Common myeloid progenitor, CD34-positive (primary cell): ENCODE results near the gene MESD.

Source experiments
- CTCF ChIA-PET: fragments of 350-600 bp; sonication (Branson Sonifier 250); formaldehyde crosslinking; loops from one replicate; lab custom pipeline; 2021; ENCODE audit warnings: antibody characterized with exemption; lab: Charles Lee
- POLR2A ChIA-PET: fragments of 350-600 bp; sonication (Branson Sonifier 250); formaldehyde crosslinking; loops from one replicate; lab custom pipeline; 2021; ENCODE audit warnings: antibody characterized with exemption; lab: Charles Lee
- DNase-seq, 3 donors: peaks; one replicate each; pipeline versions ENCODE4 v3.0.0 to v3.0.0-alpha.2; 2013
- H3K27ac ChIP-seq, 2 experiments: 1 replicate in 1 of 2; 2 replicates in 1 of 2; pipeline ENCODE4 v1.7.0; 2013; ENCODE audit warnings: inconsistent platforms in 2 of 2, low read length in 2 of 2, mild to moderate bottlenecking in 2 of 2, low read depth in 1 of 2, moderate library complexity in 1 of 2; ENCODE audit not compliant: severe bottlenecking in 2 of 2, insufficient read depth in 1 of 2, poor library complexity in 1 of 2
- H3K27me3 ChIP-seq, 5 experiments: replicated peaks in 2 of 5; 1 replicate in 3 of 5; 2 replicates in 2 of 5; pipeline versions ENCODE4 v1.6.1 to v1.7.0; 2013; ENCODE audit warnings: low read length in 4 of 5, mild to moderate bottlenecking in 2 of 5, moderate library complexity in 2 of 5, inconsistent platforms in 1 of 5; ENCODE audit not compliant: insufficient read depth in 5 of 5, control insufficient read depth in 4 of 5
- H3K36me3 ChIP-seq, 4 experiments: 1 replicate in 2 of 4; 2 replicates in 2 of 4; pipeline versions ENCODE4 v1.6.1 to v1.7.0; 2013; ENCODE audit warnings: low read length in 3 of 4, control low read depth in 1 of 4, mild to moderate bottlenecking in 1 of 4; ENCODE audit not compliant: control insufficient read depth in 4 of 4, insufficient read depth in 4 of 4
- H3K4me1 ChIP-seq, 4 experiments: 1 replicate in 3 of 4; 2 replicates in 1 of 4; pipeline versions ENCODE4 v1.6.1 to v1.7.1; 2013; ENCODE audit warnings: low read length in 3 of 4, mild to moderate bottlenecking in 3 of 4, control low read depth in 1 of 4, inconsistent platforms in 1 of 4, moderate library complexity in 1 of 4; ENCODE audit not compliant: control insufficient read depth in 4 of 4, insufficient read depth in 4 of 4; ENCODE audit errors: control extremely low read depth in 1 of 4
- H3K4me3 ChIP-seq, 7 experiments: 1 replicate in 4 of 7; 2 replicates in 3 of 7; pipeline versions ENCODE4 v1.5.1 to v1.7.0; 2013; ENCODE audit warnings: mild to moderate bottlenecking in 7 of 7, low read length in 6 of 7, moderate library complexity in 6 of 7, inconsistent platforms in 2 of 7, low read depth in 2 of 7, control low read depth in 1 of 7; ENCODE audit not compliant: insufficient read depth in 4 of 7, control insufficient read depth in 1 of 7; ENCODE audit errors: extremely low read depth in 1 of 7
- H3K9me3 ChIP-seq, 5 experiments: 1 replicate in 4 of 5; 2 replicates in 1 of 5; pipeline versions ENCODE4 v1.6.1 to v1.7.1; 2013; ENCODE audit warnings: low read length in 4 of 5, mild to moderate bottlenecking in 2 of 5, inconsistent platforms in 1 of 5, low read depth in 1 of 5, moderate library complexity in 1 of 5; ENCODE audit not compliant: control insufficient read depth in 4 of 5, insufficient read depth in 2 of 5; ENCODE audit errors: control extremely low read depth in 1 of 5
- WGBS: methylation state at CpG from one replicate; pipeline ENCODE4 v1.1.5; 2013; ENCODE audit not compliant: insufficient coverage; 5-methylcytosine and 5-hydroxymethylcytosine counted together

The MESD gene

DNA sequence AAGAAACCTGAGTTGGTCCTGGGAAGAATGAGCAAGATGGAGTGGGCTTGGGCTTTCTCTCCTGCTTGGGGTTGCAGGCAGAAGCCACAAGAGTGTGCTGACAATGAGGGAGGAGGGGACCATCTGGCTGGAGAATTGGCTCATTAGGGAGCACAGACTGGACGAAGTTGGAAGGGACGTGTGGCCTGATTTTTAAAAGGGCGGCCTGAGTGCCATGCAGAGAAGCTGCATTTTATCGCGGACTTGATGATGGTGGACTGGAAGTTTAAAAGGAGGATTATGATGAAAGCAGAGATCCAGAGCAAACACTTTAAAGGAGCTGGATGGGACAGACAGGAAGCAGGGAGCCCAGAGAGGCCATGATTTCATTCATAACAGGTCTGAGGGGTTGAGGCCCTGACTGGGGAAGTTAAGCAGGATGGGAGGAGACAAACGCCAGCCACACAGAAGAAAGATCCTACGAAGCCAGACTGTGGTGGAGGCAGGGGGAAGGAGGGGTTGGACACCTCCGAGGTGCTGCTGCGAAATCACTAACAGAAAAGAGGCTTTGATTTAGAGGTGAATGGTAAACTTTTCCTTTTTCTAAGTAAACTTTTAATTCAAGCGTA lies 34.8 kb upstream of the MESD start:
- peak overlapping the region in 1 of 2 experiments; percentile 36 for H3K27ac ChIP-seq
- DNase-seq, result peak in 2 of 3 donors; percentile 22 to 30
- no peak overlapping the region for H3K4me3 ChIP-seq
- no peaks in the 10 kb centered on the region for H3K27me3 ChIP-seq
- WGBS, result 78% methylated on average over 10 of the region's 10 CpGs
- POLR2A ChIA-PET, result interaction anchor here (1.1 kb wide), 1 partner anchor 15 kb away, joined by 3 read pairs; no protein-coding TSS in a partner anchor
- CTCF ChIA-PET, result interaction anchor here (1.1 to 1.6 kb wide), 2 partner anchors 11 to 12 kb away, joined by 3 read pairs; no protein-coding TSS in a partner anchor
- peaks cover 14 to 28% (median 19%) of the 10 kb centered on the region in 4 experiments for H3K4me1 ChIP-seq
- no peaks in the 10 kb centered on the region for H3K36me3 ChIP-seq
- peaks cover 0 to under 1% (median 0%) of the 10 kb centered on the region in 5 experiments for H3K9me3 ChIP-seq

DNA sequence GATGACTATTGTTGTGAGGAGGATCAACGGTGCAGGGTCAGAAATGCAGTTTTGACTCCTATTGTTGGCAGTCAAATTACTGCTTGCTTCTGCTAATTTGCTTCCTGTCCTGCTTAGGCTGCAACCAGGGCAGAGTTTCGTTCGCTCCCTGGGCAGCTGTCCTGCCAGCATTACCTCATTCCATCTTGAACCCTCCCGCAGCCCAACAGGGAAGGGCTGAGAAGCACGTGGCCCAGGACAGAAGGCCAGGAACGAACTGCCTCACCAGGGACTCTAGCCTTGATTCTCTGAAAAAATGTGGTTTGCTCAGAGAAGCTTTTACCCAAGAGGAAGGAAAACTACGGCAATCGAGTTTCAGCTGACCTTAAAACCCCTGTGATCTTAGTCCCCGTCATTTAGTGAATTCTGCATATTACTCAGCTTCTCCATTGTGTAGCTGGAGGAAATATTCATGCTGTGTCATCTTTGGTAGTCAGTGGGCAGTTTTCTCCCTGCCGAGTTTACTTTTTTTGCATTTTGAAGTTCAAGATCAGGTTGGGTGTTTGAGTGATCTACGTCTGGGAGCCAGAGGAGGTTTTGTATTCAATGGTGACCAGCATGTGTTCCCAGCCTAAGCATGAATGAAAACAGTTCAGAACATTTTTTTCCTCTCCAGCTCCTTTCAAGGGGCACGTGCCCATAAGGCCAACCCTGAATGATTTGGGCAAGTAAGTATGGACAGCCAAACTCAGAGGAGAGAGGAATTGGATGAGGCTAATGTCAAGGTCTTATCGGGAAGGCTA lies 34.1 kb upstream of the MESD start:
- Histone ChIP-seq H3K4me3 (peak overlapping the region in 3 of 7 experiments; percentile 23 to 36 (median 35)), H3K4me1 (peaks cover 14 to 27% (median 19%) of the 10 kb centered on the region in 4 experiments), H3K36me3 (no peaks in the 10 kb centered on the region), H3K27me3 (no peaks in the 10 kb centered on the region), H3K9me3 (no peaks in the 10 kb centered on the region), H3K27ac (peak overlapping the region in 1 of 2 experiments; percentile 36)
- DNase-seq, result peak; percentile 34 to 81 (median 77)
- 27% methylated on average over 9 of the region's 13 CpGs for WGBS
- POLR2A ChIA-PET, result interaction anchor here (0.6 to 1.1 kb wide), 2 partner anchors 16 to 63 kb away, joined by 3 to 4 read pairs; no protein-coding TSS in a partner anchor
- CTCF ChIA-PET, result interaction anchor here (1.1 to 1.6 kb wide), 2 partner anchors 11 to 13 kb away, joined by 3 read pairs; no protein-coding TSS in a partner anchor

DNA sequence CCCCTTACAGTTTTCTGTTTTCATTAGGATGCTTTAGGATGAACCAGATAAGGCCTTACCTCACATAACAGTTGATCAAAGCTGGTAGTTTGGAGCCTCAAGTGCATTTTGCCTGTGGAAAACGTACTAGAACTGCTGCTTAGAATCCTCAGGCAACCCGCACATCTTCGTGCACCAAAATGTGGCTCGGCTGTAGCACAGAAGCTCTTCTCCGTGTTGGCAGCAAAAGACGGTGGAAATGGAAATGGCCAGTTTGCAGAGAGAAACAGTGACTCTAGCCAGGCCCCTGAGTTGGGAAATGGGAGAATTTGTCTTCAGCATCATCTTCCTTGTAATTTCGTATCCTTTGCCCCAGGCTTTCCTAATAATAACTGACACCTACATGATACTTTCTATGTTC lies 31.7 kb upstream of the MESD start:
- no peak overlapping the region for H3K27ac ChIP-seq
- 97% methylated on average over 6 of the region's 7 CpGs for WGBS
- H3K9me3 ChIP-seq, result no peaks in the 10 kb centered on the region
- H3K27me3 ChIP-seq, result no peaks in the 10 kb centered on the region
- POLR2A ChIA-PET, result no interaction called here
- no peak for DNase-seq
- H3K4me3 ChIP-seq, result no peak overlapping the region
- peaks cover 14 to 27% (median 19%) of the 10 kb centered on the region in 4 experiments for H3K4me1 ChIP-seq
- H3K36me3 ChIP-seq, result no peaks in the 10 kb centered on the region
- CTCF ChIA-PET, result no interaction called here

DNA sequence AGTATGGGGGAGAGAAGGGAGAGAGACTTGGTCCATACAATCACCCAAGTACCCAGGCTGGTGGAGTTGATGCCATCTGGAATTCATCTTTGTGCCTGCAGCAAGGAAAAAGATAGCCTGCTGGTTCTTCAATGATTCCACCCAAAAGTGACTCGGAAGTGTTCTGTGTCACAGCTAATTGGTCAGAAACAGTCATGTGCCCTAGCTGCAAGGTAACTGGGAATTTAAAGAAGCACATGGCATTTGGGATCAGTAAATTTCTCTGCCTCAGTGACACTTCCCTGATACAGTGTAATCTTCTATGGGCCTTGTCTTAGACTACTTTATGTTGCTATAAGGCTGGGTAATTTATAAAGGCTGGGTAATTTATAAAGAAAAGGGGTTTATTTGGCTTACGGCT lies 28.6 kb upstream of the MESD start:
- POLR2A ChIA-PET, result no interaction called here
- CTCF ChIA-PET, result no interaction called here
- 100% methylated on average over 2 of the region's 2 CpGs for WGBS

DNA sequence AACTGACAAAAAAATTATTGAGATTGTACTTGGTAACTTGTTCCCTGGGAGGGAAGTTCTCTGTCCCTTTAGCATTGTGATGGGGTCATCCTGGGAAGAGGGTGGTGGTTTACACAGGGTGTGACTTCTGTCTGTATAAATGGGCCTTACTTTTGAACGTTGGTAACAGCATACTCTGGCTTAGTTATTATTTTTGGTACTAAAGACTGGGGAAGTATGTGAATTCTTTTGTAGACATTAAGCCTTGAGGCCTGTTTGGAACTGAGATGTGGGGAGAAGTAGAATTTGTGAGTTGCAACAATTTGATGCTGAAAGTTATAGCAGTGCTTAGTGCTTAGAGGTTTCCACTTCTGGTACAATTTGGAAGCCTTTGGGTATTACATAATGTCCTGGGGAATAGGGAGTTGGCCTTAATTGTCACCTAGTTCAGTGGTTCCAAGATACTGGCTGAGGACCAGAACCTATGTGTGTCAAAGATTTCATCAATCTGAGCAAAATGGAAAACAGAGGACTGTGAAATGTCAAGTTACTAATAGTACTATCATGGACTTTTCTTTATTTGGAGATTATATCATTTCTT lies 27.0 kb upstream of the MESD start:
- no peaks in the 10 kb centered on the region for H3K27me3 ChIP-seq
- H3K27ac ChIP-seq, result no peak overlapping the region
- WGBS, result 88% methylated on average over 1 of the region's 1 CpG
- no peak for DNase-seq
- H3K4me1 ChIP-seq, result peaks cover 0 to 3% (median 0%) of the 10 kb centered on the region in 4 experiments
- no peak overlapping the region for H3K4me3 ChIP-seq
- no peaks in the 10 kb centered on the region for H3K9me3 ChIP-seq
- no peaks in the 10 kb centered on the region for H3K36me3 ChIP-seq
- ChIA-PET CTCF (interaction anchor here (1.0 kb wide), 1 partner anchor 23 kb away, joined by 3 read pairs; no protein-coding TSS in a partner anchor), POLR2A (no interaction called here)

More for the DNA sequence above, 28.6 kb upstream of the MESD start:
- no peaks in the 10 kb centered on the region for H3K9me3 ChIP-seq
- no peak overlapping the region for H3K27ac ChIP-seq
- no peak overlapping the region for H3K4me3 ChIP-seq
- peaks cover 0 to 7% (median 2%) of the 10 kb centered on the region in 4 experiments for H3K4me1 ChIP-seq
- H3K36me3 ChIP-seq, result no peaks in the 10 kb centered on the region
- no peak for DNase-seq
- H3K27me3 ChIP-seq, result no peaks in the 10 kb centered on the region

DNA sequence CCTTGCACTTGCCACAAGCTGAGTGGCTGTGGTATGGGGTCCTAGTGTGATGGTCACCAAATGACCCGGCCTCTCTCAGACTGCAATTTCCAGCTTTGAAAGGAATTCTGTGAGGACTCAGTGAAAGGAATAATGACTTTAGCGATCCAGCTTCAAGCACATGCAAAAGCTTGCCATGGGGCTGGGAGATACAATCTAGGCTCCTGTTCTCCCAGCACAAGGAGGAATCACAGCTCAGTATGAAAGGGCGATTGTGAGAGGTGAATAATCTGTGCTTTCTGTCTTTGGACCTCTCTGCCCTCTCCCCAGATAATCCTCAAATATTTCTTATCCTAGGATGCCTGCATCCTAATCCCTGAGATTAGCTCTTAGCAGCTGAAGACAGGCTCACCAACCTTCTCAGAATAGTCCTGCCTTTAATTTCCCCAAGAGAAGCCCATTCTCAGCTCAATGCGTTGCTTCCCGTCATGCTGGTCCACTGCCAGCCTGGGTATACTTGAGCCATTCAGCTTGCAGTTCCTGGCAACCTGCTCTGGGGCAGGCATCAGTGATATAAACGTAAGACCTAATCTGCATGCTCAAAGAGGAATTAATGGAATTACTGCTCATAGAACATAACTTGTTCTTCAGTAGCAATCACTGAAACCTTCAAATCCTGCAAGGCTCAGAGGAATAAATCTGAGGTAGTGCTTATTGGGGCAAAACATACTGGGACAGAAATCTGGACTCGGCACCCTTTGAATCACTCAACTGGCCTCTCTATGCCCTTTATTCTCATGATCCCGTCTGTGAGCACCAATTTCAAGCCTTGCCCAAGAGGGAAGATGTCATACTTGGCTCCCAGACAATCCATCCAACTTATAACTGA lies 26.2 kb upstream of the MESD start:
- Histone ChIP-seq H3K27ac (no peak overlapping the region), H3K4me3 (no peak overlapping the region), H3K36me3 (no peaks in the 10 kb centered on the region), H3K9me3 (no peaks in the 10 kb centered on the region), H3K4me1 (peaks cover 0 to 3% (median 0%) of the 10 kb centered on the region in 4 experiments), H3K27me3 (no peaks in the 10 kb centered on the region)
- WGBS, result 71% methylated on average over 4 of the region's 8 CpGs
- CTCF ChIA-PET, result no interaction called here
- POLR2A ChIA-PET, result no interaction called here
- DNase-seq, result no peak
